Measurements from ENCODE around the gene C17orf75.

The C17orf75 gene

GRCh38 chr17:32288615-32289014 lies 53.4 kb downstream of the C17orf75 start:
- peaks cover 90% of the 10 kb centered on the region for H3K4me1 ChIP-seq (ENCODE audit: control insufficient read depth, low read length)
- no peaks in the 10 kb centered on the region for H3K79me2 ChIP-seq (ENCODE audit: control insufficient read depth, low read length)
- H3K4me2 ChIP-seq (ENCODE audit: low read length): peak overlapping the region; percentile 48
- peaks cover 8% of the 10 kb centered on the region; the same call in 1 of the 2 replicates for H3F3A ChIP-seq (ENCODE audit: control insufficient read depth, insufficient read depth)
- H3K4me3 ChIP-seq (ENCODE audit: low read length): peak overlapping the region; percentile 32; the same call in 1 of the 2 replicates
- no peaks in the 10 kb centered on the region for H4K20me1 ChIP-seq (ENCODE audit: control insufficient read depth, insufficient read depth, low read depth, low read length)
- H3K9me3 ChIP-seq (ENCODE audit: control insufficient read depth, insufficient read depth, low read length): no peaks in the 10 kb centered on the region
- no peaks in the 10 kb centered on the region for H3K9me2 ChIP-seq (replicated peaks; ENCODE audit: control insufficient read depth, low read length)
- peak overlapping the region; percentile 36 for H3K27ac ChIP-seq (ENCODE audit: low read depth, low read length)
- no peaks in the 10 kb centered on the region for H3K27me3 ChIP-seq (ENCODE audit: control insufficient read depth, low read length)
- no peaks in the 10 kb centered on the region for H3K36me3 ChIP-seq (ENCODE audit: control insufficient read depth, low read length)
- TF ChIP-seq, protein P1, sequence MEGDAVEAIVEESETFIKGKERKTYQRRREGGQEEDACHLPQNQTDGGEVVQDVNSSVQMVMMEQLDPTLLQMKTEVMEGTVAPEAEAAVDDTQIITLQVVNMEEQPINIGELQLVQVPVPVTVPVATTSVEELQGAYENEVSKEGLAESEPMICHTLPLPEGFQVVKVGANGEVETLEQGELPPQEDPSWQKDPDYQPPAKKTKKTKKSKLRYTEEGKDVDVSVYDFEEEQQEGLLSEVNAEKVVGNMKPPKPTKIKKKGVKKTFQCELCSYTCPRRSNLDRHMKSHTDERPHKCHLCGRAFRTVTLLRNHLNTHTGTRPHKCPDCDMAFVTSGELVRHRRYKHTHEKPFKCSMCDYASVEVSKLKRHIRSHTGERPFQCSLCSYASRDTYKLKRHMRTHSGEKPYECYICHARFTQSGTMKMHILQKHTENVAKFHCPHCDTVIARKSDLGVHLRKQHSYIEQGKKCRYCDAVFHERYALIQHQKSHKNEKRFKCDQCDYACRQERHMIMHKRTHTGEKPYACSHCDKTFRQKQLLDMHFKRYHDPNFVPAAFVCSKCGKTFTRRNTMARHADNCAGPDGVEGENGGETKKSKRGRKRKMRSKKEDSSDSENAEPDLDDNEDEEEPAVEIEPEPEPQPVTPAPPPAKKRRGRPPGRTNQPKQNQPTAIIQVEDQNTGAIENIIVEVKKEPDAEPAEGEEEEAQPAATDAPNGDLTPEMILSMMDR (IDR thresholded peaks at IDR 0.05; ENCODE audit: low read depth, low read length, poor library complexity, severe bottlenecking): no peak
- no peak for TF ChIP-seq EZH2phosphoT487 (IDR thresholded peaks at IDR 0.05; ENCODE audit: borderline replicate concordance, low read length)

DNA sequence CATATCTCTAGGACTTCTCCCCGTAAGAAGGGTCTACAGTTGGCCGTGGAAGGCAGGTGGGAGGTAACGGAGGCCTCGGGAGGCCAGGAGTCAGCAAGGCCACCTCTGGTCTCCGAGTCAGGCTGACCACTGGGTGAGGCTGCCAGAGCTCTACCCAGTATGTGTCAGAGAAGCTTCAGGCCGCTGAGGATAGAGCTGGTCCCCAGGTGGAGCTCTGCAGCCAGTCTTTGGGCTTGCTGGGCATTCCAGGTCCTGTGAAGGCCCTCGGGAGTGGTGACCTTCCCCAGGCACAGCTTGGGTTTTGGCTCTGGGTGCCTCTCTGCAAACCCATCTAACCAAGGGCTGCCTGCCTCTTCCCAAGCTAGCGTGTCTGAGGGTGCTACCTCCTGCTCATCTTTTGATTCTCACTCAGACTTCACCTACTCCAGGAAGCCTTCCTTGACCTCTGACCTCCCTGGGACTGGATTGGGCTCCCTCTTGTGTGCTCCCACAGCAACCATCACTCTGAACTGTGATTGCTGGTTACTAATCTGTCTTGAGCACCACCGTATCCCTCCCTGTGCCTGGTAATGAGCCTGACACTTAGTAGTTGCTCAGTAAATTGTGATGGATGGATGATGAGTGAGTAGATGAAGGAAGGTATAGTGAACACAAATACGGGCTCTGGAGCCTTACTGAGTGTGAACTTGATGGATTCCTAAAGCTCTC lies 54.0 kb downstream of the C17orf75 start:
- peak overlapping the region; percentile 48 for H3K4me2 ChIP-seq (ENCODE audit: low read length)
- H3K27me3 ChIP-seq (ENCODE audit: control insufficient read depth, low read length): no peaks in the 10 kb centered on the region
- peaks cover 8% of the 10 kb centered on the region; the same call in 1 of the 2 replicates for H3F3A ChIP-seq (ENCODE audit: control insufficient read depth, insufficient read depth)
- peaks cover 89% of the 10 kb centered on the region for H3K4me1 ChIP-seq (ENCODE audit: control insufficient read depth, low read length)
- H4K20me1 ChIP-seq (ENCODE audit: control insufficient read depth, insufficient read depth, low read depth, low read length): no peaks in the 10 kb centered on the region
- H3K4me3 ChIP-seq (ENCODE audit: low read length): no peak overlapping the region
- H3K9me3 ChIP-seq (ENCODE audit: control insufficient read depth, insufficient read depth, low read length): no peaks in the 10 kb centered on the region
- TF ChIP-seq, protein P1 (IDR thresholded peaks at IDR 0.05; ENCODE audit: low read depth, low read length, poor library complexity, severe bottlenecking): no peak
- TF ChIP-seq EZH2phosphoT487 (IDR thresholded peaks at IDR 0.05; ENCODE audit: borderline replicate concordance, low read length): no peak
- H3K27ac ChIP-seq (ENCODE audit: low read depth, low read length): peak overlapping the region; percentile 36; the same call in 1 of the 2 replicates
- no peaks in the 10 kb centered on the region for H3K36me3 ChIP-seq (ENCODE audit: control insufficient read depth, low read length)
- H3K79me2 ChIP-seq (ENCODE audit: control insufficient read depth, low read length): no peaks in the 10 kb centered on the region
- H3K9me2 ChIP-seq (replicated peaks; ENCODE audit: control insufficient read depth, low read length): no peaks in the 10 kb centered on the region

GRCh38 chr17:32286518-32286900 lies 55.5 kb downstream of the C17orf75 start:
- H3F3A ChIP-seq (ENCODE audit: control insufficient read depth, insufficient read depth): peaks cover 8% of the 10 kb centered on the region; the same call in 1 of the 2 replicates
- no peaks in the 10 kb centered on the region for H3K9me2 ChIP-seq (replicated peaks; ENCODE audit: control insufficient read depth, low read length)
- H3K4me3 ChIP-seq (ENCODE audit: low read length): no peak overlapping the region
- peaks cover 76% of the 10 kb centered on the region for H3K4me1 ChIP-seq (ENCODE audit: control insufficient read depth, low read length)
- no peaks in the 10 kb centered on the region for H3K36me3 ChIP-seq (ENCODE audit: control insufficient read depth, low read length)
- H3K9me3 ChIP-seq (ENCODE audit: control insufficient read depth, insufficient read depth, low read length): no peaks in the 10 kb centered on the region
- TF ChIP-seq, protein P1 (IDR thresholded peaks at IDR 0.05; ENCODE audit: low read depth, low read length, poor library complexity, severe bottlenecking): no peak
- no peak for TF ChIP-seq EZH2phosphoT487 (IDR thresholded peaks at IDR 0.05; ENCODE audit: borderline replicate concordance, low read length)
- no peaks in the 10 kb centered on the region for H4K20me1 ChIP-seq (ENCODE audit: control insufficient read depth, insufficient read depth, low read depth, low read length)
- no peaks in the 10 kb centered on the region for H3K27me3 ChIP-seq (ENCODE audit: control insufficient read depth, low read length)
- 0 out of 2 replicates have a peak overlapping the region, but pooled peaks have one; percentile 11 for H3K4me2 ChIP-seq (ENCODE audit: low read length)
- H3K27ac ChIP-seq (ENCODE audit: low read depth, low read length): 0 out of 2 replicates have a peak overlapping the region, but pooled peaks have one; percentile 6
- H3K79me2 ChIP-seq (ENCODE audit: control insufficient read depth, low read length): no peaks in the 10 kb centered on the region
